ENCODE results near the gene CCL4. TPM values are rescaled to one million over a fixed set of nuclear protein-coding genes. Genes with fewer than 3 reads are reported as not detected.
A peak's percentile ranks its signal among the peaks of the same experiment; 100 is the strongest.
"Not testable (repeated sequence)": the region's sequence is repeated elsewhere in the genome, so short reads cannot be mapped to it uniquely, and the experiment has no call there.

CCL4 gene
- total RNA-seq, 2 experiments from 2014 or later = 6.5 to 6.7 TPM

DNA sequence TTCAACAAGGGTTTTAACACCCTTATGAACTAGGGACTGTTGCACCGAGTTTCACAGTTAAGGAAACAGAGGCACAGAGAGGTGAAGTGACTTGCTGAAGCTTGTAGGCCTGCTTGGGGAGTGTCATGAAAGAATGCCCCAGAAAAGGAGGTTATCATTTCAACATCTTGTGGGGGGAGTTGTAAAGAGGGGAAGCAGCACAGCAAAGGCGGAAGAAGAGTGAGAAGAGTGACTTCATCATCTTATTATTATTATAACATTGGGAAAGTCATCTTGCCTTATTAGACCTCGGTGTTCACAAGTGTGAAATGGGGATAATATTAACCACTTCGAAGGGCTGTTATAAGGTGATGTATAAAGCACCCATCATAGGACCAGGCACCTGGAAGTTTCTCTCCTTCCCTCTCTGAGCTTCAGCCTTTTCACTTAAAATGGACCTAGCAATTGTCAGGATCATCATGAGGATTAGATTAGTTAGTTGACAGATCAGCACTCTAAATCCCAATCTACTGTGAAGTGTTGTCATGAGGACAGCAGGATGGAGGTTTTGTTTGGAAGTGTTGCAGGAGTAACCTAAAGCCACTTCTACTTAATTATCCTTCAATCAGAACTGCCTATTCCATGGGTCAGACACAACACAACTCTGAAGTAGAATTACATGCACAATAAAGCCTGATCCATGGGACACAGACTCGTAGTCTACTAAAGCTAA lies 2.3 kb downstream of the CCL4 start:
- peaks cover 2% of the 10 kb centered on the region for H3K36me3 Mint-ChIP-seq (ENCODE audit: low read depth)
- H3K27me3 Mint-ChIP-seq (ENCODE audit: low read depth) = peaks cover 12% of the 10 kb centered on the region
- peaks cover 30% of the 10 kb centered on the region for H3K4me1 Mint-ChIP-seq (ENCODE audit: low read depth)
- ChIA-PET POLR2A (interaction anchor here (1.6 kb wide), 1 partner anchor 16 kb away, joined by 4 read pairs; the partner anchor contains the start of gene CCL3), CTCF (interaction anchor here (1.4 to 1.7 kb wide), 2 partner anchors 32 to 34 kb away, joined by 4 read pairs; no protein-coding TSS in a partner anchor)
- DNase-seq (no peak), ATAC-seq (no peak)
- H3K4me3 Mint-ChIP-seq = no peak overlapping the region
- no peak overlapping the region for H3K27ac Mint-ChIP-seq
- H3K9me3 Mint-ChIP-seq (ENCODE audit: insufficient read depth) = no peaks in the 10 kb centered on the region

DNA sequence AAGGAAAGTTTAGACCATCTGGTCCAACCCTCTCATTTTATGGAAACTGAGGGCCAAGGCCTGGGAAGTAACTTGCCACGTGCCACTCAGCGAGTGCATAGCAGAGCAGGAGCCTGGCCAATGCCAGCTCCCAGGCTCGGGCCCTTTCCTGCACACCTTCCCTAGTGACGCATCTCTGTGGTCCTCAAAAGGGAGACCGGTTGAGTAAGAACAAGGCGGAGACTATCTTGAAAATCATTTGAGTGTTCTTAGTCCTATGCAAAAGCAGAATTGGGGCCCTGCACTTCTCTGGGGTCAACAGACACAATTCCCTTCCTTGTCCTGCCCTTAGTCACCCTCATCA lies 2.8 kb downstream of the CCL4 start:
- Mint-ChIP-seq H3K36me3 (ENCODE audit: low read depth) (peaks cover 2% of the 10 kb centered on the region), H3K27ac (no peak overlapping the region), H3K4me1 (ENCODE audit: low read depth) (peaks cover 30% of the 10 kb centered on the region), H3K9me3 (ENCODE audit: insufficient read depth) (no peaks in the 10 kb centered on the region), H3K4me3 (no peak overlapping the region), H3K27me3 (ENCODE audit: low read depth) (peaks cover 12% of the 10 kb centered on the region)
- POLR2A ChIA-PET = no interaction called here
- DNase-seq = no peak
- CTCF ChIA-PET = interaction anchor here (1.4 to 1.7 kb wide), 2 partner anchors 33 to 34 kb away, joined by 4 read pairs; no protein-coding TSS in a partner anchor
- ATAC-seq = no peak

DNA sequence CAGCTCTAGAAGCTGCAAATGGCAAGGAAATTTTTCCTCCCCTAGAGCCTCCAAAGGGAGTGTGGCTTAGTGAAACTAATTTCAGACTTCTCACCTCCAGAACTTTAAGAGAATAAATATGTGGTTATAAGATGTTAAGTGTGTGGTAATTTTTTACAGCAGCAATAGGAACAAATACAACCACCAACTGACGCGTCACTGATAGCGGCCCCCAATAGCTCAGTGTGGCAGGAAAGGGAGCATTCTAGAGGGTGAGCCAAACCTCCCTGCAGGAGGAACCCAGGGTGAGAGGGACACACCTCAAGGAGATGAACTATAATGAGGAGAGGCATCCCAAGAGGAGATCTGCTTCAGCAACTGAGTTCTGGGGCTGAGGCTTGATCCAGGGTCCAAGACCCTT lies 4.0 kb downstream of the CCL4 start:
- Mint-ChIP-seq H3K9me3 (ENCODE audit: insufficient read depth) (no peaks in the 10 kb centered on the region), H3K27ac (no peak overlapping the region), H3K27me3 (ENCODE audit: low read depth) (peaks cover 11% of the 10 kb centered on the region), H3K36me3 (ENCODE audit: low read depth) (peaks cover 2% of the 10 kb centered on the region), H3K4me3 (no peak overlapping the region), H3K4me1 (ENCODE audit: low read depth) (peaks cover 28% of the 10 kb centered on the region)
- ATAC-seq (peak; percentile 16), DNase-seq (no peak)
- ChIA-PET POLR2A (no interaction called here), CTCF (interaction anchor here (1.1 kb wide), 1 partner anchor 132 kb away, joined by 3 read pairs; no protein-coding TSS in a partner anchor)

DNA sequence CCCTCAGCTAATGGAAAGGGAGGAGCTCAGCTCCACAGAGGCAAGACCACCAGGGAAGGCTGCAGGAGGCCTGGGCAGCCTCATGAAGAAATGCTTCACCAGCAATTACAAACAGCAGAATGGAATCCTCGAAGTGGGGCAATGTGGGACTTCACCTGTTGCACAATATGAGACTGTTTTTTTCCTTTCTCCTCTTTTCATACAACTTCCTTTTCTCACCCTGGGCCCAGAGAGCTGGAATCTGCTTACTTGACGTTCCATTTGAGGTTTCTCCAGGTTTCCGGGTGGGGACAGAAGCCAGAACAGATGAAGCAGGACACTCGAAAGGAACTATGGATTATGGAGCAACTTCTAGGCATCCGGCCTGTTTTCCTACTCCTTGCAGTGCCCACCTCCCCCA lies 4.6 kb downstream of the CCL4 start:
- H3K4me1 Mint-ChIP-seq (ENCODE audit: low read depth) = peaks cover 22% of the 10 kb centered on the region
- H3K9me3 Mint-ChIP-seq (ENCODE audit: insufficient read depth); ATAC-seq; POLR2A ChIA-PET; H3K4me3 Mint-ChIP-seq; DNase-seq; H3K27ac Mint-ChIP-seq; H3K36me3 Mint-ChIP-seq (ENCODE audit: low read depth); H3K27me3 Mint-ChIP-seq (ENCODE audit: low read depth): not testable (repeated sequence)
- CTCF ChIA-PET = interaction anchor here (1.1 kb wide), 1 partner anchor 132 kb away, joined by 3 read pairs; no protein-coding TSS in a partner anchor

DNA sequence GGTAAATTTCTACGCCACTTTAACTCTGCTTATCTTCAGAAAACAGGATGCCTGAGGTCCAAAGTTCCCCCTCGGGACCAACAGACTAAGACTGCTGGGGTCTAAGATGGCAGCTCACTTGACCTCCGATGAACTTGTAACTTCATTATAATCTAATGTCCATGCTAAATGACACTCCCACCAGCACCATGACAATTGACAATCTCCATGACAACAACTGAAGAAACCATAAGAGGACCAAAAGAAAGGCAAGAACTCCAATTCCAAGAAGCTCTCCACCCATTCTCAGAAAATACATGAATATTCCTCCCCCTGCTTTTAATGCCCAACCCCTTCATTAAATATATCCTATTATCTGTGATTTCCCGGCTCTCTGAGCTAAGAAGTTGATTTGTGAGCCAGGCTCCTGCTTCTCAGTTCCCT lies 7.5 kb downstream of the CCL4 start:
- ChIA-PET CTCF (interaction anchor here (2.6 kb wide), 1 partner anchor 39 kb away, joined by 8 read pairs; no protein-coding TSS in a partner anchor), POLR2A (no interaction called here)
- H3K9me3 Mint-ChIP-seq (ENCODE audit: insufficient read depth) = no peaks in the 10 kb centered on the region
- H3K36me3 Mint-ChIP-seq (ENCODE audit: low read depth) = no peaks in the 10 kb centered on the region
- no peak overlapping the region for H3K27ac Mint-ChIP-seq
- peaks cover 6% of the 10 kb centered on the region for H3K27me3 Mint-ChIP-seq (ENCODE audit: low read depth)
- ATAC-seq (no peak), DNase-seq (no peak)
- H3K4me3 Mint-ChIP-seq = no peak overlapping the region
- peaks cover 8% of the 10 kb centered on the region for H3K4me1 Mint-ChIP-seq (ENCODE audit: low read depth)

DNA sequence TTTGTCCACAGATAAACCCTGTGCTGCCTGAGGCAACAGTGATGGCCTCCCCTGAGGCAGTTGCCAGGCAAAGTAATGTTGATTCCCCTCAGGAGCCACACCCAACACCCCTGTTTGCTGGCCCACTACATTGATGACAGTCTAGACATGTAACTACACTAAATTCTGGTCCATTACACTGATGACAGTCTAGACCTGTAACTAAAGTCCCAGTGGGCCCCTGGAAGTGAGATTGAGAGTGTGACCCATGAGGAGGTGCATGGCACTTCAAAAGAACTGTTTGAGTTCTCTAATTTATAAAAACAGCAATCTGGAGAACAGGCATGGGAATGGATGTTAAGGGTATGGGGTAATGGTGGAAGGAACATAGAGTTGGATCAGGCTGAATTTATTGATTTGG lies 8.9 kb downstream of the CCL4 start:
- peaks cover 6% of the 10 kb centered on the region for H3K27me3 Mint-ChIP-seq (ENCODE audit: low read depth)
- no peak for ATAC-seq
- POLR2A ChIA-PET = no interaction called here

DNA sequence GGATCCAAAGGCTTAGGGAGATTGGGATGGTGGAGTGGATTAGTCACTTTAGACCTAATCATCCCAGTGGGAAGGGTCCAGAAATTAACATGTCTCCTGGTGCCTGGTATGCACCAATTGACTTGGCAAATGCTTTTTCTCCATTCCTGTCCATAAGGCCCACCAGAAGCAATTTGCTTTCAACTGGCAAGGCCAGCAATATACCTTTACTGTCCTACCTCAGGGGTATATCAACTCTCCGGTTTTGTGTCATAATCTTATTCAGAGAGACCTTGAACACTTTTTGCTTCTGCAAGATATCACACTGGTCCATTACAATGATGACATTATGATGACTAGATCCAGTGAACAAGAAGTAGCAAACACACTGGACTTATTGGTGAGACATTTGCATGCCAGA lies 9.5 kb downstream of the CCL4 start:
- H3K36me3 Mint-ChIP-seq (ENCODE audit: low read depth); POLR2A ChIA-PET; H3K9me3 Mint-ChIP-seq (ENCODE audit: insufficient read depth); H3K27ac Mint-ChIP-seq; H3K27me3 Mint-ChIP-seq (ENCODE audit: low read depth); H3K4me3 Mint-ChIP-seq; ATAC-seq; CTCF ChIA-PET; H3K4me1 Mint-ChIP-seq (ENCODE audit: low read depth); DNase-seq: not testable (repeated sequence)

More for the DNA sequence above, 8.9 kb downstream of the CCL4 start:
- no peaks in the 10 kb centered on the region for H3K36me3 Mint-ChIP-seq (ENCODE audit: low read depth)
- H3K9me3 Mint-ChIP-seq (ENCODE audit: insufficient read depth) = no peaks in the 10 kb centered on the region
- peaks cover 2% of the 10 kb centered on the region for H3K4me1 Mint-ChIP-seq (ENCODE audit: low read depth)
- H3K27ac Mint-ChIP-seq = no peak overlapping the region
- DNase-seq = no peak
- H3K4me3 Mint-ChIP-seq = no peak overlapping the region
- CTCF ChIA-PET = no interaction called here

DNA sequence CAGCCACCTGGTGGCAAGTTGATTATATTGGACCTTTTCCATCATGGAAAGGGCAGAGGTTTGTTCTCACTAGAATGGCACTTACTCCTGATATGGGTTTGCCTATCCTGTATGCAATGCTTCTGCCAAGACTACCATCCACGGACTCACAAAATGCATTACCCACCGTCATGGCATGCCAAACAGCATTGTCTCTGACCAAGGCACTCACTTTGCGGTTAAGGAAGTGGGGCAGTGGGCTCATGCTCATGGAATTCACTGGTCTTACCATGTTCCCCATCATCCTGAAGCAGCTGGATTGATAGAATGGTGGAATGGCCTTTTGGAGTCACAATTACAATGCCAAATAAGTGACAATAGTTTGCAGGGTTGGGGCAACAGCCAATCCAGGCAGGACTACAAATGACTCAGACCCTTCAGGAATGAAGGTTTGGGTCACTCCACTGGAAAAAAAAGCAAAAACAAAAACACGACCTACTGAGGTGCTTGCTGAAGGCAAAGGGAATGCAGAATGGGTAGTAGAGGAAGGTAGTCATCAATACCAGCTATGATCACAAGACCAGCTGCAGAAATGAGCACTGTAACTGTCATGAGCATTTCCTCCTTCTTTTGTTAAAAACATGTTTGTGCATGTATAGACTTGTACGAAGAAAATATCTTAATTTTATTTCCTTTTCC lies 11.5 kb downstream of the CCL4 start:
- H3K36me3 Mint-ChIP-seq (ENCODE audit: low read depth); DNase-seq; H3K4me1 Mint-ChIP-seq (ENCODE audit: low read depth); H3K4me3 Mint-ChIP-seq; ATAC-seq; POLR2A ChIA-PET; CTCF ChIA-PET; H3K9me3 Mint-ChIP-seq (ENCODE audit: insufficient read depth); H3K27ac Mint-ChIP-seq; H3K27me3 Mint-ChIP-seq (ENCODE audit: low read depth): not testable (repeated sequence)

DNA sequence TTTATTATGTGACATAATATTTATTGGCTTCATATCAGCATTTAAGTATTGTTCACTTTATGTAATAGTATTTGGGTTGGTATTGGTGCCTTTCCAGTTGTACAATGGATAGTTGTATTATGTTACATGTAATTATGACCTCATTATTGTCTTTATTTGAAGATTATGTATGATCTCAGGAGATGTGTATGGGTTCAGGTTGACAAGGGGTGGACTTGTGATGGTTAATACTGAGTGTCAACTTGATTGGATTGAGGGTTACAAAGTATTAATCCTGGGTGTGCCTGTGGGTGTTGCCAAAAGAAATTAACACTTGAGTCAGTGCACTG lies 12.0 kb downstream of the CCL4 start:
- H3K27ac Mint-ChIP-seq; CTCF ChIA-PET; POLR2A ChIA-PET; H3K9me3 Mint-ChIP-seq (ENCODE audit: insufficient read depth); H3K4me3 Mint-ChIP-seq; H3K36me3 Mint-ChIP-seq (ENCODE audit: low read depth); H3K27me3 Mint-ChIP-seq (ENCODE audit: low read depth); H3K4me1 Mint-ChIP-seq (ENCODE audit: low read depth); ATAC-seq; DNase-seq: not testable (repeated sequence)

DNA sequence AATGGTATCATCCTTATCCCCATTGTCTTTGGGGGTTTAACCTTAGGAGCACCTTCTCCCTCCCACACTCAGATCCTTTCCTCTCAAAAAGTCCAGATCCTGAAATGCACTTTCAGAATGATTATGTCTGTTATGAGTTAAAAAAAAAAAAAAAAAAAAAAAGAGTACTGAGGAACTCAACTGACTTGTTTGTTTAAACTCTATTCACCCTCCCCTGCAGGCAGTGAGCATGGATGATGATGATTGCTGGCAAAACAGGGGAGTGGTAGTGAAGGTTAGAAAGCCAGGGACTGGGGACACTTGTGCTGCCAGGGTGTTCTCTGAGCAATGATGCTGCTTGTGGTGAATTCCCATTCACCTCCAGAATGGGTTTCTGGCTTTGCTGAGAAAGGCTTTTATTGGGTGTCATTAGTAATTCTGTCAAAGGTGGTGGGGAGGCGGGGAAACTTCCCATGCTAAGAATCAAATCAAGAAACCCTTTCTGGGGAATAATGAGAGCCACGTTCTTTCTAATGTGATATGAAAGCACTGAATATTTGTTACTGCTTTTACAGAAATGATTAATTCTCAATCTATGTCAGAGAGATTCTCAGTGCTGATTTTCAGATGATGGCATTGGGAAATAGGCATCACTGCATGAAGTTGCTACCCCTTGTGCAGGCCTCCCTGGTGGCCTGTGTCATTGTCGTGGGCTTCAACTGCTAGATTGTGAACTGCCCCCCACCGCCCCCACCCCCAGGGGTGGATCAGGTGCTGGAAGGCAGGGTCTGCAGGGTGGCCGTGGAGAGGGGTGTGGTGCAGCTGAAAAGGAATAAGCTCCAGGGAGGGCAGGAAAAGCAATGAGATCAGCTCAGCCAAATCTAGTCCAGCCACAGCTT lies 14.1 kb downstream of the CCL4 start:
- no peaks in the 10 kb centered on the region for H3K4me1 Mint-ChIP-seq (ENCODE audit: low read depth)
- no peaks in the 10 kb centered on the region for H3K36me3 Mint-ChIP-seq (ENCODE audit: low read depth)
- H3K9me3 Mint-ChIP-seq (ENCODE audit: insufficient read depth) = no peaks in the 10 kb centered on the region
- POLR2A ChIA-PET = no interaction called here
- peaks cover 11% of the 10 kb centered on the region for H3K27me3 Mint-ChIP-seq (ENCODE audit: low read depth)
- CTCF ChIA-PET = interaction anchor here (0.9 to 1.9 kb wide), 2 partner anchors 31 to 354 kb away, joined by 3 to 8 read pairs; no protein-coding TSS in a partner anchor
- H3K27ac Mint-ChIP-seq = no peak overlapping the region
- DNase-seq (no peak), ATAC-seq (no peak)
- no peak overlapping the region for H3K4me3 Mint-ChIP-seq

DNA sequence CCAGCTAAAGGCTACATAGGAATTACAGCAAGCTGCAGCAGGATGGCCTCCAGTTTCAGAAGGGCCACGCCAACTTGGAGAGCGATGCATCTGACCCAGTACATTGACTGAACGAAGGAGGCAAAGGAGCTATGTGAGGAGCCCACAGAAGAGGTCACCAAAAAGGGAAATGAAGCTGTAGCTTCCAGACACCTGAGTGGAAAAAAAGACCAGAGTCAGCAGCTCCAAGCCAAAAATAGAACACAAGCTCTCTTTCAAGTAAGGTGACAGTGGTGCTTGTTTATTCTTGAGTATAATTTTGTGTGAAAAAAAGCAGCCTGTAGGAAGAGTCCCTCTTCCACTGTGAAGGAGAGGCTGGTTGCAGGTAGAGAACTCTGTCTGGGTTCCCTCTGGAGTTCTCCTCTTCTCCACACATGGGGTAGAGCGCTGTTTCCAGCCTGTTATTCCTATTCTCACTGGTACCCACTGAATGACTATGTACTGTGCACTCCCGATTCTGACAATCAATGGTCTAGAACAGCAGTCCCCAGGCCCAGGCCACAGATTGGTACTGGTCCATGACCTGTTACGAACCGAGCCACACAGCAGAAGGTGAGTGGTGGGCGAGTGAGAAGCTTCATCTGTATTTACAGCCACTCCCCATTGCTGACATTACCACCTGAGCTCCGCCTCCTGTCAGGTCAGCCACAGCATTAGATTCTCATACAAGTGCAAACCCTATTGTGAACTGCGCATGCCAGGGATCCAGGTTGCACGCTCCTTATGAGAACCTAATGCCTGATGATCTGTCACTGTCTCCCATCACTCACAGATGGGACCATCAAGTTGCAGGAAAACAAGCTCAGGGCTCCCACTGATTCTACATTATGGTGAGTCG lies 15.1 kb downstream of the CCL4 start:
- H3K27ac Mint-ChIP-seq = no peak overlapping the region

More for the DNA sequence above, 15.1 kb downstream of the CCL4 start:
- Mint-ChIP-seq H3K27me3 (ENCODE audit: low read depth) (peaks cover 11% of the 10 kb centered on the region), H3K4me1 (ENCODE audit: low read depth) (no peaks in the 10 kb centered on the region), H3K36me3 (ENCODE audit: low read depth) (no peaks in the 10 kb centered on the region), H3K9me3 (ENCODE audit: insufficient read depth) (no peaks in the 10 kb centered on the region), H3K4me3 (no peak overlapping the region)
- ChIA-PET CTCF (interaction anchor here (0.9 to 1.9 kb wide), 4 partner anchors 30 to 355 kb away, joined by 3 to 8 read pairs (median 3); no protein-coding TSS in a partner anchor), POLR2A (no interaction called here)
- ATAC-seq = no peak
- DNase-seq = no peak
